ENCODE measurements around the gene TERC.

Gene TERC

DNA sequence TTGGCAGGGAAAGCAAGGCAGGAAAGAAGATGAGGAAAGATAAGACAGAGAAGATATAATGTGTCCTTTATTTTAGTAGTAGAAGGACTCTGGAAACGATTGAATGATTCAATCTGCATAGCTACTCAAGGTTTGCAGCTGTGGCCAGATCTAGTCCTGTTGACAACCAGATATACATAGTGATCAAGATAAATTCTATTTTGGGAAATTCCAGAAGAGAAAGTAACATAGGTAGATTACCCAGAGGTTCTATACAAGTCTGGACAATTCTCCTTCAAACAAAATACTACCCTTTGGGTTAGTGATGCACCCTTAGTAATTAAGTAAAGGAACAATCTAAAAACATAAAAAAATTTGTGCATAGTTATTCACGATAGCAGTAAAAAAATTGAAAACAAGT is 9.4 kb downstream of the TERC start:
- TF ChIP-seq, protein P1, sequence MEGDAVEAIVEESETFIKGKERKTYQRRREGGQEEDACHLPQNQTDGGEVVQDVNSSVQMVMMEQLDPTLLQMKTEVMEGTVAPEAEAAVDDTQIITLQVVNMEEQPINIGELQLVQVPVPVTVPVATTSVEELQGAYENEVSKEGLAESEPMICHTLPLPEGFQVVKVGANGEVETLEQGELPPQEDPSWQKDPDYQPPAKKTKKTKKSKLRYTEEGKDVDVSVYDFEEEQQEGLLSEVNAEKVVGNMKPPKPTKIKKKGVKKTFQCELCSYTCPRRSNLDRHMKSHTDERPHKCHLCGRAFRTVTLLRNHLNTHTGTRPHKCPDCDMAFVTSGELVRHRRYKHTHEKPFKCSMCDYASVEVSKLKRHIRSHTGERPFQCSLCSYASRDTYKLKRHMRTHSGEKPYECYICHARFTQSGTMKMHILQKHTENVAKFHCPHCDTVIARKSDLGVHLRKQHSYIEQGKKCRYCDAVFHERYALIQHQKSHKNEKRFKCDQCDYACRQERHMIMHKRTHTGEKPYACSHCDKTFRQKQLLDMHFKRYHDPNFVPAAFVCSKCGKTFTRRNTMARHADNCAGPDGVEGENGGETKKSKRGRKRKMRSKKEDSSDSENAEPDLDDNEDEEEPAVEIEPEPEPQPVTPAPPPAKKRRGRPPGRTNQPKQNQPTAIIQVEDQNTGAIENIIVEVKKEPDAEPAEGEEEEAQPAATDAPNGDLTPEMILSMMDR (IDR thresholded peaks at IDR 0.05) = no peak
- Histone ChIP-seq H3K27ac (no peak overlapping the region), H3K4me3 (ENCODE audit: low read depth in 1 of 2, low read length in 1 of 2) (no peak overlapping the region), H3K4me1 (ENCODE audit: control insufficient read depth in 1 of 2, insufficient read depth in 1 of 2, low read depth in 1 of 2, low read length in 1 of 2) (no peaks in the 10 kb centered on the region), H3K27me3 (peaks cover 17% of the 10 kb centered on the region), H3K36me3 (no peaks in the 10 kb centered on the region), H3K9me3 (no peaks in the 10 kb centered on the region)

DNA sequence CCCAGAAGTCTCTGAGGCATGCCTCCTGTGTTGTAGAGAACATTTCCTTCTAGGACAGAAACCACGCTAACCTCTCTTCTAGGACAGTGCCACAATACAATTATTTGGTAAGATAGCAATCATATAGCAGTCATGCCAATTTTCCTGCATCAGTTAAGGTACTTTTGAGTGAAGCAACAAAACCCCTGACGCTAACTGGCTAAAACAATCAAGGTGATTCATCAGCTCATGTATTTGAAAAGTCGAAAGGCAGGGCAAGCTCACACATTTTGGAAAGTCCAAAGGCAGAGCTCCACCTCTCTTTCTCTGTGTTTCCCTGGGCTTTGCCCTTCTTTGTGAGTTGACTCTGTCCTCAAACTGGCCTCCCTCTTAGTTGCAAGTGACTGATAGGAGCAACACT is 10.1 kb downstream of the TERC start:
- no peaks in the 10 kb centered on the region for H3K36me3 ChIP-seq
- no peak overlapping the region for H3K27ac ChIP-seq
- H3K4me1 ChIP-seq (ENCODE audit: control insufficient read depth in 1 of 2, insufficient read depth in 1 of 2, low read depth in 1 of 2, low read length in 1 of 2) = no peaks in the 10 kb centered on the region
- TF ChIP-seq, protein P1 (IDR thresholded peaks at IDR 0.05) = no peak
- H3K9me3 ChIP-seq = no peaks in the 10 kb centered on the region
- peaks cover 20% of the 10 kb centered on the region for H3K27me3 ChIP-seq
- no peak overlapping the region for H3K4me3 ChIP-seq (ENCODE audit: low read depth in 1 of 2, low read length in 1 of 2)

DNA sequence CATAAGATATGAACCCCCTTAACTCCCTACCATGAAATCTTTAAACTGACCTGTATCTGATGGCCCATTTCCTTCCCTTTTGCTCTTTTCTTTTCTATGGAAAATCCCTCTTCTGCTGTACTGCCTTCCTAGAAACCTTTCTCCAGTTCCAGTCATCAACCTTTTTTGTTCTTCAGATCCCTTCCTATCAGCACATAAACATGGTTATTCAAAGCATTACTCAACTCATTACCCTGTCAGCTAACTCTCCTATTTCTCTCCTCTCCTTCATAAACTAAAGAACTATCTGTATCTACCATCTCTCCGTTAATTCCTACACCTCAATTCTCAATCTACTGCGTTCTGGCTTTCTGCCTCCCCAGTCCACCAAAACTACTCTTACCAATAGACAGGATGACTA is 13.0 kb downstream of the TERC start:
- Histone ChIP-seq H3K4me1 (ENCODE audit: control insufficient read depth in 1 of 2, insufficient read depth in 1 of 2, low read depth in 1 of 2, low read length in 1 of 2) (no peaks in the 10 kb centered on the region), H3K4me3 (ENCODE audit: low read depth in 1 of 2, low read length in 1 of 2) (no peak overlapping the region), H3K27me3 (peaks cover 30% of the 10 kb centered on the region), H3K9me3 (no peaks in the 10 kb centered on the region), H3K27ac (no peak overlapping the region), H3K36me3 (no peaks in the 10 kb centered on the region)
- TF ChIP-seq, protein P1 (IDR thresholded peaks at IDR 0.05) = no peak

DNA sequence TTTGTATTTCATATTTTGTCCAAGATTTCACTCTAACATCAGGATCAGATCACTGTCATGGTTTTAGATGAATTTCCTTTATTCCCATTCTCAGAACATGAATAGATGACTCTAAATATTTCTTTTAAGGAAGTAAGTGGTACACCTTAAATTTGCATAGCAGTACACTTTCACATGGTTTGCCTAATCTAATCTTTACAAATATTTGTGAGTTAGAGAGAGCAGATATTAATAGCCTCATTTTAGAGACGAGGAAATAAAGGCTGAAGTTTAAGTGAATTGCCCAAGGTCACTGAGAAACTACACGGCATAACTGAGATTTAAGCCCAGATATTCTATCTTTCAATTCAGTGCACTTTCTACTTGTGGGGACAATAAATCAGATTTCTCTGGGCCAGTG is 14.2 kb downstream of the TERC start:
- no peaks in the 10 kb centered on the region for H3K36me3 ChIP-seq
- peaks cover 34% of the 10 kb centered on the region for H3K27me3 ChIP-seq
- no peak overlapping the region for H3K27ac ChIP-seq
- H3K4me1 ChIP-seq (ENCODE audit: control insufficient read depth in 1 of 2, insufficient read depth in 1 of 2, low read depth in 1 of 2, low read length in 1 of 2) = no peaks in the 10 kb centered on the region
- TF ChIP-seq, protein P1 (IDR thresholded peaks at IDR 0.05) = no peak
- H3K9me3 ChIP-seq = no peaks in the 10 kb centered on the region
- no peak overlapping the region for H3K4me3 ChIP-seq (ENCODE audit: low read depth in 1 of 2, low read length in 1 of 2)

DNA sequence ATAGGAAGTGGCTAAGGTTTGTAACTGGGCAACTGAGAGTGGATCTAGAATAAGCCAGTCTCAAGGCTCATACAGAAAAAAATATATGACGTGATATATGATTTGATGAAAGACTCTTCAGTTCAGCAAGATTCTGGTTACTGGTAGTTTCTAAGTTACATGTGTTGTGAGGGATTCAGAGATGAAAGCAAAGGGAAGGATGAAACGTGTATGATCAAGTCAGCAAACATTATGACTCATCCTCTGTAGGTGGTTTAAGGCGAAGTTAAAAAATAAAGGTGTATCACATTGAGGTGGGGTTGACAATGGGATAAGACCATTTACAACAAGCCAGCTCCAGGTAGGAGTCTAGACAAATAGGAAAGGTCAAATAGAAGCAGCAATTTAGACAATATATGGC is 16.2 kb downstream of the TERC start:
- Histone ChIP-seq H3K27ac (no peak overlapping the region), H3K4me1 (ENCODE audit: control insufficient read depth in 1 of 2, insufficient read depth in 1 of 2, low read depth in 1 of 2, low read length in 1 of 2) (no peaks in the 10 kb centered on the region), H3K4me3 (ENCODE audit: low read depth in 1 of 2, low read length in 1 of 2) (no peak overlapping the region), H3K9me3 (no peaks in the 10 kb centered on the region), H3K27me3 (peaks cover 28% of the 10 kb centered on the region), H3K36me3 (no peaks in the 10 kb centered on the region)
- TF ChIP-seq, protein P1 (IDR thresholded peaks at IDR 0.05) = no peak

DNA sequence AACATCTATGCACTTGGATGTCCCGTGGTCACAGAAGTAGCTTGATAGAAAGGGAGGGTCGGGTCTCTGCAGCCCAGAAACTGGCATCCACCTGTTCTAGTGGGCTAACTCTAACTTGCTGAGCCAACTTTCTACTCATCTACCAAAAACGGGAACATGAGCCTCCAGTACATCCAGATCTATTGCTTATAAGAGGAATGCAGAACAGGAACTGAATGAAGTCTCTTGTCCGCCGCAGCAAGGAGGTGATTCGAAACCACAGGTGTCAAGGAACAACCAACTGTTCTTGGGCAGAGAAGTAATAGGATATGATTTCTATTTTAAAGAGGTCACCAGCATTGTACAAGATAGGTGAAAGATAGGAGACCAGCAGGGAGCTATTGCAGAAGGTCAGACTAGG is 17.9 kb downstream of the TERC start:
- no peaks in the 10 kb centered on the region for H3K9me3 ChIP-seq
- no peak overlapping the region for H3K27ac ChIP-seq
- TF ChIP-seq, protein P1 (IDR thresholded peaks at IDR 0.05) = no peak
- no peaks in the 10 kb centered on the region for H3K4me1 ChIP-seq (ENCODE audit: control insufficient read depth in 1 of 2, insufficient read depth in 1 of 2, low read depth in 1 of 2, low read length in 1 of 2)
- H3K36me3 ChIP-seq = no peaks in the 10 kb centered on the region
- H3K4me3 ChIP-seq (ENCODE audit: low read depth in 1 of 2, low read length in 1 of 2) = no peak overlapping the region
- H3K27me3 ChIP-seq = peaks cover 20% of the 10 kb centered on the region

Measured in neutrophil (primary cell).